Astrocyte (in vitro differentiated cells and primary cell): Measurements from ENCODE around the gene KIZ. TPM values are rescaled to one million over a fixed set of nuclear protein-coding genes. Genes with fewer than 3 reads are reported as not detected.
"Not testable (repeated sequence)": the region's sequence is repeated elsewhere in the genome, so short reads cannot be mapped to it uniquely, and the experiment has no call there.

Experiments
- DNase-seq: peaks from one replicate; pipeline ENCODE4 v3.0.0-alpha.2; 2010; ENCODE audit warnings: low read depth
- FAIRE-seq: peaks from 2 replicates; lab custom pipeline; 2011; peaks lifted over from hg19 to GRCh38; lab: Jason Lieb, UNC
- H2AFZ ChIP-seq: 2 replicates; pipeline ENCODE4 v1.6.0; 2012; ENCODE audit warnings: low read depth, low read length, inconsistent platforms
- H3K27ac ChIP-seq: 2 replicates; pipeline ENCODE4 v1.5.1; 2011; ENCODE audit warnings: low read depth, low read length, inconsistent platforms
- H3K27me3 ChIP-seq: 2 replicates; pipeline ENCODE4 v1.6.0; 2011; ENCODE audit warnings: low read length, inconsistent platforms; ENCODE audit not compliant: insufficient read depth
- H3K36me3 ChIP-seq: 2 replicates; pipeline ENCODE4 v1.5.1; 2011; ENCODE audit warnings: low read length, inconsistent platforms; ENCODE audit not compliant: insufficient read depth
- H3K4me1 ChIP-seq: 2 replicates; pipeline ENCODE4 v1.5.1; 2011; ENCODE audit warnings: low read length, inconsistent platforms; ENCODE audit not compliant: insufficient read depth
- H3K4me2 ChIP-seq: 2 replicates; pipeline ENCODE4 v1.6.0; 2012; ENCODE audit warnings: low read length, inconsistent platforms
- H3K4me3 ChIP-seq: 2 replicates; pipeline ENCODE4 v1.5.1; 2011; ENCODE audit warnings: low read depth, mild to moderate bottlenecking, low read length, inconsistent platforms; ENCODE audit not compliant: insufficient read depth
- H3K79me2 ChIP-seq: 2 replicates; pipeline ENCODE4 v1.6.0; 2012; ENCODE audit warnings: mild to moderate bottlenecking, low read length, inconsistent platforms; ENCODE audit not compliant: insufficient read depth
- H3K9ac ChIP-seq: 2 replicates; pipeline ENCODE4 v1.6.0; 2012; ENCODE audit warnings: mild to moderate bottlenecking, low read length, inconsistent platforms
- H3K9me3 ChIP-seq: 2 replicates; pipeline ENCODE4 v1.5.1; 2012; ENCODE audit warnings: low read depth, mild to moderate bottlenecking, low read length, inconsistent platforms; ENCODE audit not compliant: insufficient read depth
- H4K20me1 ChIP-seq: 2 replicates; pipeline ENCODE4 v1.6.0; 2012; ENCODE audit warnings: low read length, inconsistent platforms; ENCODE audit not compliant: insufficient read depth
- H3K27ac Mint-ChIP-seq: one replicate; pipeline ENCODE4 v1.8.0; 2021; ENCODE audit warnings: mild to moderate bottlenecking, mixed read lengths; ENCODE audit not compliant: unreplicated experiment
- H3K27me3 Mint-ChIP-seq: one replicate; pipeline ENCODE4 v1.8.0; 2021; ENCODE audit warnings: low read depth, mixed read lengths; ENCODE audit not compliant: unreplicated experiment
- H3K36me3 Mint-ChIP-seq: one replicate; pipeline ENCODE4 v1.8.0; 2021; ENCODE audit warnings: low read depth, mixed read lengths; ENCODE audit not compliant: unreplicated experiment
- H3K4me1 Mint-ChIP-seq: one replicate; pipeline ENCODE4 v1.8.0; 2021; ENCODE audit warnings: low read depth, mixed read lengths; ENCODE audit not compliant: unreplicated experiment
- H3K4me3 Mint-ChIP-seq: one replicate; pipeline ENCODE4 v1.8.0; 2021; ENCODE audit warnings: mild to moderate bottlenecking, moderate library complexity, mixed read lengths; ENCODE audit not compliant: unreplicated experiment
- H3K9me3 Mint-ChIP-seq: one replicate; pipeline ENCODE4 v1.8.0; 2021; ENCODE audit warnings: mild to moderate bottlenecking, mixed read lengths; ENCODE audit not compliant: unreplicated experiment
- CTCF ChIP-seq: IDR thresholded peaks from 2 replicates; pipeline ENCODE4 v1.5.1; 2011; ENCODE audit warnings: low read depth, mild to moderate bottlenecking, inconsistent platforms, low read length, moderate library complexity; ENCODE audit not compliant: insufficient read depth
- EZH2 ChIP-seq: IDR thresholded peaks from 2 replicates; pipeline ENCODE4 v1.6.1; 2012; ENCODE audit warnings: mild to moderate bottlenecking, low read length, inconsistent platforms; ENCODE audit not compliant: insufficient read depth
- total RNA-seq: library from RNA; stranded (reverse); gene quantifications from 2 replicates; pipeline ENCODE4 v1.2.1, GENCODE V29; 2021

The KIZ gene
- total RNA-seq, 1 donor from 2014 or later: 9.7 TPM

DNA sequence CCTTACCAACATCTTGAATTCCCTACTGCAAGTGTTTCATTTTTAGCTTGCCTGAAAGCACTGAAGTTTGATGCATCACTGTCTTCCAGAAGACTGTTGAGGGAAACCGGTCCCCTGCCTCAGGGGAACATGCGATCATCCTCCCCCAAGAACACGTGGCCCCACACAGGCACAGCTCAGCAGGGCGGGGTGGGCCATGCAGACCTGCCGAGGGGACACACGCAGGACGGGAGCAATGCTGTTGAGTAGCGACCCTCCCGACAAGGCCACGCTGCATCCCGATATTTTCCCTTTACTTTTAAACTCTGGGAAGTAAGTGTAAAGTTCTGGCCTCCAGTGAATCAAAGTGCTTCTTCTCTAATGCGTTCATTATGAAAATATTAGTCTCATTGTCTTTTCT is 117.9 kb downstream of the KIZ start:
- Histone ChIP-seq H3K9me3 (no peaks in the 10 kb centered on the region), H3K4me1 (no peaks in the 10 kb centered on the region), H3K4me2 (no peak overlapping the region), H3K27ac (no peak overlapping the region), H3K4me3 (no peak overlapping the region), H3K36me3 (no peaks in the 10 kb centered on the region), H2AFZ (no peak overlapping the region), H3K9ac (no peak overlapping the region), H3K27me3 (no peaks in the 10 kb centered on the region), H3K79me2 (no peaks in the 10 kb centered on the region), H4K20me1 (no peaks in the 10 kb centered on the region)
- FAIRE-seq: no peak
- TF ChIP-seq CTCF (no peak), EZH2 (no peak)
- Mint-ChIP-seq H3K9me3 (peaks cover 1% of the 10 kb centered on the region), H3K4me3 (no peak overlapping the region), H3K27ac (no peak overlapping the region), H3K4me1 (no peaks in the 10 kb centered on the region), H3K27me3 (peaks cover 8% of the 10 kb centered on the region), H3K36me3 (peaks cover 14% of the 10 kb centered on the region)
- no peak for DNase-seq

- no peaks in the 10 kb centered on the region for H3K4me1 ChIP-seq
- H3K4me2 ChIP-seq: no peak overlapping the region
- H3K36me3 ChIP-seq: no peaks in the 10 kb centered on the region
- H3K9me3 ChIP-seq: no peaks in the 10 kb centered on the region
- Mint-ChIP-seq H3K27ac (no peak overlapping the region), H3K27me3 (peaks cover 6% of the 10 kb centered on the region), H3K4me1 (no peaks in the 10 kb centered on the region), H3K4me3 (no peak overlapping the region), H3K9me3 (peaks cover 3% of the 10 kb centered on the region), H3K36me3 (peaks cover 9% of the 10 kb centered on the region)
- no peak for TF ChIP-seq EZH2
- no peak for TF ChIP-seq CTCF
- H3K9ac ChIP-seq: no peak overlapping the region
- DNase-seq (no peak), FAIRE-seq (no peak)
- H2AFZ ChIP-seq: no peak overlapping the region
- no peaks in the 10 kb centered on the region for H3K79me2 ChIP-seq
- no peaks in the 10 kb centered on the region for H3K27me3 ChIP-seq
- H4K20me1 ChIP-seq: no peaks in the 10 kb centered on the region
- no peak overlapping the region for H3K27ac ChIP-seq
- H3K4me3 ChIP-seq: no peak overlapping the region
These were observed 118.9 kb downstream of the KIZ start for GRCh38 chr20:21244808-21245207.

DNA sequence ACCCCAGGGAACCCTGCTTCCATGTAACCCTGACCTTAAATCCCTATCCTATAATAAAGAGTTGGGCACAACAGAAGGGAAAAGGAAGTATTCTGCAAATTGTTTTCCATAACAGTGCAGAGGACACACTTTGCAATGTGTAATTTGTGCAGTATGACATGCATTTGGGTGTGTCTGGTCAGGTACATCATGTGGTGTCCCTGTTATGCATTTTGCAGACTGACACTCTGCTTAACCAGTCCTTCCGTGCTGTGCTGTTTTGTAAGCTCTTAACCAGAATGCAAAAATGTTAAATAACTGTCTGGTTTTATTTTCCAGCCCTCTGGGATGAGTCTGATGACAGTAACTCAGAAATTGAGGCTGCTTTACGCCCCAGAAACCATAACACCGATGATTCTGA is 120.3 kb downstream of the KIZ start:
- Mint-ChIP-seq H3K9me3 (peaks cover 3% of the 10 kb centered on the region), H3K36me3 (peaks cover 9% of the 10 kb centered on the region), H3K27ac (no peak overlapping the region), H3K27me3 (peaks cover 6% of the 10 kb centered on the region), H3K4me1 (peaks cover 2% of the 10 kb centered on the region), H3K4me3 (no peak overlapping the region)
- H2AFZ ChIP-seq: no peak overlapping the region
- H3K79me2 ChIP-seq: no peaks in the 10 kb centered on the region
- H3K36me3 ChIP-seq: no peaks in the 10 kb centered on the region
- no peak overlapping the region for H3K27ac ChIP-seq
- DNase-seq (no peak), FAIRE-seq (no peak)
- no peaks in the 10 kb centered on the region for H3K9me3 ChIP-seq
- no peak overlapping the region for H3K9ac ChIP-seq
- no peaks in the 10 kb centered on the region for H4K20me1 ChIP-seq
- TF ChIP-seq CTCF (no peak), EZH2 (no peak)
- no peaks in the 10 kb centered on the region for H3K27me3 ChIP-seq
- H3K4me2 ChIP-seq: no peak overlapping the region
- no peaks in the 10 kb centered on the region for H3K4me1 ChIP-seq
- H3K4me3 ChIP-seq: no peak overlapping the region

GRCh38 chr20:21247603-21248095 is 121.8 kb downstream of the KIZ start:
- H3K4me3 ChIP-seq, H3K27ac Mint-ChIP-seq, H3K4me3 Mint-ChIP-seq, H3K9ac ChIP-seq, H3K9me3 ChIP-seq, H3K36me3 ChIP-seq, H3K27me3 Mint-ChIP-seq, H2AFZ ChIP-seq, H3K79me2 ChIP-seq, DNase-seq, FAIRE-seq, H3K4me1 ChIP-seq, H3K9me3 Mint-ChIP-seq, H3K27ac ChIP-seq, H3K4me2 ChIP-seq, H3K27me3 ChIP-seq, H4K20me1 ChIP-seq, H3K36me3 Mint-ChIP-seq: not testable (repeated sequence)
- H3K4me1 Mint-ChIP-seq: peaks cover 11% of the 10 kb centered on the region
